ENCODE results near the gene PWP1. TPM values are rescaled to one million over a fixed set of nuclear protein-coding genes. Genes with fewer than 3 reads are reported as not detected.

Gene PWP1
- total RNA-seq, 3 donors from 2014 or later: 18.4 to 31.8 (median 22.4) TPM

DNA sequence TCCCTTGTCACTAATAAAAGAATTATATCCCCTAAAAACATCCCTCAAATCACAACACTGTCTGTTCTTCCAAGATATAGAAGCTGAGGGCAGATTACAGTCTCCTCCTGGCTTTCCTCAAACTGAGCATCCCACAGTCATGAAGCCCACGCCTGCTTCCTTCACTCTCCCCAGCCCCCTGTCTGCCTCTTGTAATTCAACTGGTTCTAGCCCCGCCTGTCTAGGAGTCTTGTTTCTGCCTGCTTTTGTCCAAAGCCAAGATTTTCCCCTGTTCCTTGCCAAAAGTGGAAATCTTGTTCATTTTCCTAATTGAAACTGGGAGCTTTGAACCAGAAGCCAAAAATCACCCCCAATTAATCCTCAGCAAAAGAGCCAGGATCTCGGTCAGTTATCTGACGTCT is 35.9 kb upstream of the PWP1 start:
- H3K36me3 ChIP-seq (ENCODE audit: low read depth): no peaks in the 10 kb centered on the region
- no peak overlapping the region for H3K4me3 ChIP-seq
- TF ChIP-seq CTCF (IDR thresholded peaks at IDR 0.05): no peak
- intact Hi-C loops (cut with DNase I, micrococcal nuclease): no loop called here
- no peaks in the 10 kb centered on the region for H3K4me1 ChIP-seq (ENCODE audit: low read depth)
- H3K9me3 ChIP-seq: no peaks in the 10 kb centered on the region
- no peak for ATAC-seq
- no peak for DNase-seq

- Histone ChIP-seq H3K4me1 (ENCODE audit: low read depth) (no peaks in the 10 kb centered on the region), H3K9me3 (no peaks in the 10 kb centered on the region), H3K4me3 (no peak overlapping the region), H3K36me3 (ENCODE audit: low read depth) (no peaks in the 10 kb centered on the region)
- TF ChIP-seq CTCF (IDR thresholded peaks at IDR 0.05): no peak
- DNase-seq: no peak
- intact Hi-C loops (cut with DNase I, micrococcal nuclease): no loop called here
- ATAC-seq: no peak
Observed at GRCh38 chr12:107650977-107651376, 34.6 kb upstream of the PWP1 start.

DNA sequence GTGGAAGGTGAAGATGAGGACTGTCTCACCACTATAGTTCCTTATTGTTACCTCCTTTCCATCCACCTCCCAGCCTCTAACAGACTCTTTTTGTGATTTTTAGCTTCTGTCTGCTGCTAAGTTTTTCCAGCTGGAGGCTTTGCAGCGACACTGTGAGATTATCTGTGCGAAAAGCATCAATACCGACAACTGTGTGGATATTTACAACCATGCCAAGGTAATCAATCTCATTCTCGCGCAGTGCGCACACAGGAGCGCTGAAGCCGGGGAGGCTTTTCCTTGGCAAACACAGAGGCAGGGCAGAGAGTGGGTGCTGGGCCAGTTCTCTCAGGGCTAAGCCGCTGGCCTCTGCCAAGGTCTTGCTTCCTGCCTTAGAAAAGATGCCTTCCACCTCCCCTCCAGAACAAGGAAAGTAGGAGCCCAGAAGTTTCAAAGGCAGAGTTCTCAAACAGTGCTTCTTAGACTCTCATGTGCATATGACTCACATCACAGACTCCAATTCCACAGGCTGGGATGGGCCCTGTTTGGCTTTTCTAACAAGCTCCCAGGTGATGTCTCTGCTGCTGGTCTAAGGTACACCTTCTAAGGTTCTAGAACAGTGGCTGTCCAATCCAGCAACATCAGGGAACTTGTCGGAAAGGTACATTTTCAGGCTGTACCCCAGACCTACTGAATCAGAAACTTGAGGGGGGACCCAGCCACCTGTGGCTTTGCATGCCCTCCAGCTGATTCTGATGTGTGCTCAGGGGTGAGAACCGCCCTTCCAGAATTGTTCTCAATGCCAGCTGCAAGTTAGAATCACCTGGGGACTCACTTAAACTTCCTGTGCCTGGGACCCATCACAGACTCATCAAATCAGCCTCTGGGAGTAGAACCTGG is 33.8 kb upstream of the PWP1 start:
- no peak overlapping the region for H3K4me3 ChIP-seq
- no peaks in the 10 kb centered on the region for H3K36me3 ChIP-seq (ENCODE audit: low read depth)
- no peaks in the 10 kb centered on the region for H3K9me3 ChIP-seq
- intact Hi-C loops (cut with DNase I, micrococcal nuclease): no loop called here
- TF ChIP-seq CTCF (IDR thresholded peaks at IDR 0.05): no peak
- DNase-seq (no peak), ATAC-seq (no peak)
- no peaks in the 10 kb centered on the region for H3K4me1 ChIP-seq (ENCODE audit: low read depth)

DNA sequence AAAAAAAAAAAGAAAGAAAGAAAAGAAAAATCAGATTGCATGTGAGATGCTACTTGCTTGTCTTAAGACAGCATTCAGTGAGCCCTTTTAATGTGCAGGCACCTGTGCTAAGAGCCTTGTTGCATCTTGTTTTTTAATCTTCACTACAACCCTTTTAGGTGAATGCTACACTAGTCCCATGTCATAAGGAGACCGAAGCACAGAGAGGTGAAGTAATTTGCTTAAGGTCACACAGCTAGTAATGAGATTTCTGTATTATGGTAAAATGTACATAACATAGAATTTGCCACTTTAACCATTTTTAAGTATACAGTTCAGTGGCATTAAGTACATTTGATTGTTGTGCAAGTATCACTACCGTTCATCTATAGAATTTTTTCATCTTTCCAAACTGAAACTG is 32.1 kb upstream of the PWP1 start:
- intact Hi-C loops (cut with DNase I, micrococcal nuclease): no loop called here
- Histone ChIP-seq H3K9me3 (no peaks in the 10 kb centered on the region), H3K4me1 (ENCODE audit: low read depth) (peaks cover 5% of the 10 kb centered on the region), H3K4me3 (no peak overlapping the region), H3K36me3 (ENCODE audit: low read depth) (no peaks in the 10 kb centered on the region)
- TF ChIP-seq CTCF (IDR thresholded peaks at IDR 0.05): no peak
- ATAC-seq (no peak), DNase-seq (no peak)

GRCh38 chr12:107654873-107655272 is 30.7 kb upstream of the PWP1 start:
- ATAC-seq (no peak), DNase-seq (no peak)
- intact Hi-C loops (cut with DNase I, micrococcal nuclease): no loop called here
- Histone ChIP-seq H3K4me3 (no peak overlapping the region), H3K9me3 (no peaks in the 10 kb centered on the region), H3K36me3 (ENCODE audit: low read depth) (no peaks in the 10 kb centered on the region), H3K4me1 (ENCODE audit: low read depth) (peaks cover 5% of the 10 kb centered on the region)
- TF ChIP-seq CTCF (IDR thresholded peaks at IDR 0.05): no peak

All from mucosa of descending colon (tissue), 3 donors.